Left ventricle myocardium inferior (tissue), 1 donor: ENCODE results near the gene SYMPK. TPM values are rescaled to one million over a fixed set of nuclear protein-coding genes. Genes with fewer than 3 reads are reported as not detected.
A peak's percentile ranks its signal among the peaks of the same experiment; 100 is the strongest.

ENCODE experiments used
- DNase-seq: peaks from one replicate; pipeline ENCODE4 v3.0.0-alpha.2; 2020
- H3K27ac ChIP-seq: fragments of 200-600 bp; replicated peaks from 2 replicates; pipeline ENCODE4 v1.8.0; 2021
- H3K27me3 ChIP-seq: fragments of 200-600 bp; 2 replicates; pipeline ENCODE4 v1.8.0; 2021; ENCODE audit warnings: low read depth
- H3K36me3 ChIP-seq: fragments of 200-600 bp; 2 replicates; pipeline ENCODE4 v1.8.0; 2021
- H3K4me1 ChIP-seq: fragments of 200-600 bp; 2 replicates; pipeline ENCODE4 v1.8.0; 2021
- H3K4me3 ChIP-seq: fragments of 200-600 bp; 2 replicates; pipeline ENCODE4 v1.8.0; 2021; ENCODE audit warnings: mild to moderate bottlenecking, moderate library complexity
- H3K9me3 ChIP-seq: fragments of 200-600 bp; replicated peaks from 2 replicates; pipeline ENCODE4 v1.8.0; 2021
- intact Hi-C: fragments of 100-400 bp; cut with micrococcal nuclease; formaldehyde crosslinking; loops from one replicate; pipeline ENCODE4 v1.11.0; 2022
- total RNA-seq: library from RNA; stranded (reverse); fragmentation: NEBNext Ultra II Directional; extraction: Animal tissue kit (Norgen Biotek cat#: 25700); gene quantifications from one replicate; pipeline ENCODE4 v1.2.1, GENCODE V29; 2021
- TF ChIP-seq, protein P1 (sequence below): fragments of 200-600 bp; IDR thresholded peaks from 2 replicates; pipeline ENCODE4 v1.8.0; 2021; ENCODE audit warnings: antibody characterized with exemption, mild to moderate bottlenecking, borderline replicate concordance
- donor health status: DM: no; HTN: yes; CAD: no; lungs with severe emphysema.

SYMPK gene
- total RNA-seq, 1 donor from 2014 or later = 35.9 TPM

DNA sequence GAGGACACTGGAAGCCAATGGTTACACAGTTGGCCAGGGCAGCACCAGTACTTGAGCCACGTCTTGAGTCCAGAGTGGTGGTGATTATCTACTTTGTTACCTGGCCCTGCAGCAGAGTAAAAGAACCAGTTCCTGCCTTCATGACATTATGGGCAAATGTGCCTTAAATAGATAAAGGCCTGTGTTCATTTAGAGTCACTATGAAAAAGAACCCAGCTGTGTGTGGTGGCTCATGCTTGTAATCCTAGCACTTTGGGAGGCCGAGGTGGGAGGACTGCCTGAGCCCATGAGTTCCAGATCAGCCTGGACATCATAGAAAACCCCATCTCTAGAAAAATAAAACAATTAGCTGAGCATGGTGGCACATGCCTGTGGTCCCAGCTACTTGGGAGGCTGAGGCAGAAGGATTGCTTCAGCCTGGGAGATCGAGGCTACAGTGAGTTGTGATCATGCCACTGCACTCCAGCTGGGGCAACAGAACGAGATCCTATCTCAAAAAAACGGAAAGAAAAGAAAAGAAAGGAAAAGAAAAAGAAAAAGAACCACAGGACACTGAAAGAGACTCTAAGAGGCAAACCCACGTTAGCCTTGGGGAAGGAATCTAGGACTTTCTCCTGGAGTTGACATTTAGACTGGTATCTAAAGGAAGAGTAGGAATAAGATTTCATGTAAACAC is 26.4 kb upstream of the SYMPK start:
- no peak overlapping the region for H3K27ac ChIP-seq
- TF ChIP-seq, protein P1, sequence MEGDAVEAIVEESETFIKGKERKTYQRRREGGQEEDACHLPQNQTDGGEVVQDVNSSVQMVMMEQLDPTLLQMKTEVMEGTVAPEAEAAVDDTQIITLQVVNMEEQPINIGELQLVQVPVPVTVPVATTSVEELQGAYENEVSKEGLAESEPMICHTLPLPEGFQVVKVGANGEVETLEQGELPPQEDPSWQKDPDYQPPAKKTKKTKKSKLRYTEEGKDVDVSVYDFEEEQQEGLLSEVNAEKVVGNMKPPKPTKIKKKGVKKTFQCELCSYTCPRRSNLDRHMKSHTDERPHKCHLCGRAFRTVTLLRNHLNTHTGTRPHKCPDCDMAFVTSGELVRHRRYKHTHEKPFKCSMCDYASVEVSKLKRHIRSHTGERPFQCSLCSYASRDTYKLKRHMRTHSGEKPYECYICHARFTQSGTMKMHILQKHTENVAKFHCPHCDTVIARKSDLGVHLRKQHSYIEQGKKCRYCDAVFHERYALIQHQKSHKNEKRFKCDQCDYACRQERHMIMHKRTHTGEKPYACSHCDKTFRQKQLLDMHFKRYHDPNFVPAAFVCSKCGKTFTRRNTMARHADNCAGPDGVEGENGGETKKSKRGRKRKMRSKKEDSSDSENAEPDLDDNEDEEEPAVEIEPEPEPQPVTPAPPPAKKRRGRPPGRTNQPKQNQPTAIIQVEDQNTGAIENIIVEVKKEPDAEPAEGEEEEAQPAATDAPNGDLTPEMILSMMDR = no peak
- peaks cover 25% of the 10 kb centered on the region for H3K4me1 ChIP-seq
- H3K9me3 ChIP-seq = no peaks in the 10 kb centered on the region
- peaks cover 11% of the 10 kb centered on the region for H3K36me3 ChIP-seq
- no peak for DNase-seq
- H3K27me3 ChIP-seq = no peaks in the 10 kb centered on the region
- intact Hi-C loops = no loop called here
- H3K4me3 ChIP-seq = no peak overlapping the region

DNA sequence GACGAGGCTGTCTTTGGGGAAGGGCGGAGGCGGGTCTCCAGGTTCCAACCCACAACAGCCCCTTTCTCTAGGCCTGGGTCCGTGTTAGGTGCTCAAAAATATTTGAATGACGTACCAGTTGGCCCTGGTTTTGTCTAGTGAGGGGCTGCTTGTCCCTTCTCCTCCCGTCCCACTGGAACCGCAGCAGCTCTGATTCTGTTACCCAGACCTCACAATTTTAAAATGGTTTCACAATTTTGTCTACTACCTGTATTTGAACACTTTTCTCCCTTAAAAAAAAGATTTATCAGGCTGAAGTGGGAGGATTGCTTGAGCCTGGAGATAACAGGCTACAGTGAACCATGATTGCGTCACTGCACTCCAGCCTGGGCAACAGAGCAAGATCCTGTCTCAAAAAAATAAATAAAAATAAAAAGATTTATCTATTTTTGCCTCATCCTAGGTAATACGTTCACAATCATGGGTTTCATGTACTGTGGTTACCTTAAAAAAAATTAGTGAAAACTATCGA is 24.3 kb upstream of the SYMPK start:
- peak overlapping the region; percentile 95 for H3K27ac ChIP-seq
- no peaks in the 10 kb centered on the region for H3K27me3 ChIP-seq
- TF ChIP-seq, protein P1 = no peak
- H3K4me1 ChIP-seq = peaks cover 46% of the 10 kb centered on the region
- peak overlapping the region; percentile 91 for H3K4me3 ChIP-seq
- intact Hi-C loops = no loop called here
- DNase-seq = no peak
- H3K9me3 ChIP-seq = no peaks in the 10 kb centered on the region
- H3K36me3 ChIP-seq = peaks cover 17% of the 10 kb centered on the region

DNA sequence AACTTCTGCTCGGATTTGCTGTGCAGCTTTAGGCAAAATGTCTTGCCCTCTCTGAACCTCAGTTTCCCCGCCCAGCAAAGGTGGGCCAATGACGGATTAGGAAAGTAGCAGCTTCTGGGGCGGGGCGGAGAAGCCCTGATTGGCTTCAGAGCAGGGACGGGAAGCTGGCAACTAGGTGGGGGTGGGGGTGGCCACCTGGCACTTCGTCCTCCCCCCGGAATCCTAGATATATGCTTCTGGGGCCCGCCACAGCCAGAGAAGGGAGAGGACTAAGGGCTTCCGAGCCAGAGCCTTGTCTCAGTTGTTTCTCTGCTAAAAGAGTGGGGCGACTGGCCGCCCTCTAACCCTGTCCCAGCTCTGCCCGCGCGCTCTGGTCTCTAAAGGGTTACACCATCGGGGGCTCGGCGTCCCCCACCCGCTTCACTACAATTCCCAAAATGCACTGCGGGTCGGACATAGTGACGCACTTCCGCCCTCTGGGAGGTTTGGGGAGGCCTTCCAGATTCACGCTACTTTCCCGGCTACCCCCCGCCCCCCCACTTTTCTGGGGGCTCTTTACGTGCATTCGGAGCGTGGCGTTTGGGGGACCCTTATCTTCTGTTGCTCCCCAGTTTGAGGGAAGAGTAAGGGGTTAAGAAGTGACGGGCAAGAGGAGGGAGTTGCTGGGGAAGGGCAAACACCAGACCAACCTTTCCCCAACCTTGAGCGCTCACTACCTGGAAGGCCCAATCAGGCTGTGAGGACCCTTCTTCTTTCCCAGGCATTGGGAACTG is 23.7 kb upstream of the SYMPK start:
- Histone ChIP-seq H3K27me3 (no peaks in the 10 kb centered on the region), H3K36me3 (peaks cover 17% of the 10 kb centered on the region), H3K9me3 (no peaks in the 10 kb centered on the region), H3K4me1 (peaks cover 49% of the 10 kb centered on the region), H3K27ac (peak overlapping the region; percentile 95), H3K4me3 (peak overlapping the region; percentile 91)
- DNase-seq = peak; percentile 91
- intact Hi-C loops = no loop called here
- TF ChIP-seq, protein P1 = no peak

DNA sequence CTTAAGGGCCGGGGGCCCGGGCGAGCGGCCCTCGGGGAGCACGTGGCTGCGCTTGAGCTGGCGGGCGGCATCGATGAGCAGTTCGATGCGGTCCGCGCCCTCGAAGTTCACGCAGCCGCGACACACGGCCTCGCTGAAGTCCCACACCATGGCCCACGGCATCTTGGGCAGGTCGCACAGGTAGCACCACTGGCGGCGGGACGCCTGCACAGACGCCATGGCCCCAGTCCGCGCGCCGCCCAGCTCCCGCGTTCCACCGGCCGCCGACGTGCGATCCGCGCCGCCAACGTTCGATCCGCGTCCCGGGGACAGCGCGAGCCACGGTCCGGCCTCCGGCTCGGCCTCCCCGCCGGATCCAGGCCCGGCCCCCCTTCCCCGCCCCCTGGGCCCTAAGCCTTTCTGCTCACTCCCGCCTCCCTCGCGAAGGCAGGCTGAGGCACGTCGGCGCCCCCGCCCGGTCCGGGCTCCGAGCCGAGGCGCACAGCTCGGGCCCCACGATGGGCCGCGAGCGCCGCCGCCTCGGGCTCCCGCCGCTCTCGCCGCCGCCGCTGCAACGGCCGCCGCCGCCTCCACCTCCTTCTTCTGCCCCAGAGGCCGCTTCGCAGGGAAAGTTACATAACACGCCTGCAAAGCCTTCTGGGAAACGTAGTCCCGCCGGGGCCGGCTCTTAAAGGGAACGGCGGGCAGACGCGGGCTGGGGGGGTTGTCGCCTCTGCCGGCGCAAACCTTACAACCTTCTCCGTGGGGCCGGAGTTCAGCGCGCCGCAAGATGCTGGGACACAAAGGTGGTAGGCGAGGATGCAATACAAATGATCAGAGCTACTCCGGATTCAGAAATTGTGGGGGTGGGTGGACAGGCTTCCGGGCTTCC is 22.8 kb upstream of the SYMPK start, which contains the start of gene IRF2BP1:
Gene IRF2BP1, minus strand, starts transcription at position 586 of the 871 bp plus-strand sequence. Its CDS starts 367 bp downstream, at position 219.
- Histone ChIP-seq H3K27me3 (no peaks in the 10 kb centered on the region), H3K9me3 (no peaks in the 10 kb centered on the region), H3K4me1 (peaks cover 49% of the 10 kb centered on the region), H3K36me3 (peaks cover 16% of the 10 kb centered on the region), H3K4me3 (peak within 1 kb of the TSS; percentile 91), H3K27ac (peak within 1 kb of the TSS; percentile 95)
- peak; percentile 94 for DNase-seq
- TF ChIP-seq, protein P1 = peak; percentile 7
- intact Hi-C loops = no loop called here
